Stimulated activated CD4-positive, alpha-beta T cell treated with anti-CD3 and anti-CD28 coated beads, Interleukin-2, amount 100 ng/mL, for 48 hours (primary cell): ENCODE measurements around the gene FAM216A.
"Not testable (repeated sequence)": the region's sequence is repeated elsewhere in the genome, so short reads cannot be mapped to it uniquely, and the experiment has no call there.

Experiments used
- DNase-seq, 2 donors: peaks; one replicate each; pipeline ENCODE4 v3.0.0-alpha.2; 2020

The FAM216A gene, protein sequence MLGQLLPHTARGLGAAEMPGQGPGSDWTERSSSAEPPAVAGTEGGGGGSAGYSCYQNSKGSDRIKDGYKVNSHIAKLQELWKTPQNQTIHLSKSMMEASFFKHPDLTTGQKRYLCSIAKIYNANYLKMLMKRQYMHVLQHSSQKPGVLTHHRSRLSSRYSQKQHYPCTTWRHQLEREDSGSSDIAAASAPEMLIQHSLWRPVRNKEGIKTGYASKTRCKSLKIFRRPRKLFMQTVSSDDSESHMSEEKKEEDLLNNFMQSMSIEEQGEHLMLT

DNA sequence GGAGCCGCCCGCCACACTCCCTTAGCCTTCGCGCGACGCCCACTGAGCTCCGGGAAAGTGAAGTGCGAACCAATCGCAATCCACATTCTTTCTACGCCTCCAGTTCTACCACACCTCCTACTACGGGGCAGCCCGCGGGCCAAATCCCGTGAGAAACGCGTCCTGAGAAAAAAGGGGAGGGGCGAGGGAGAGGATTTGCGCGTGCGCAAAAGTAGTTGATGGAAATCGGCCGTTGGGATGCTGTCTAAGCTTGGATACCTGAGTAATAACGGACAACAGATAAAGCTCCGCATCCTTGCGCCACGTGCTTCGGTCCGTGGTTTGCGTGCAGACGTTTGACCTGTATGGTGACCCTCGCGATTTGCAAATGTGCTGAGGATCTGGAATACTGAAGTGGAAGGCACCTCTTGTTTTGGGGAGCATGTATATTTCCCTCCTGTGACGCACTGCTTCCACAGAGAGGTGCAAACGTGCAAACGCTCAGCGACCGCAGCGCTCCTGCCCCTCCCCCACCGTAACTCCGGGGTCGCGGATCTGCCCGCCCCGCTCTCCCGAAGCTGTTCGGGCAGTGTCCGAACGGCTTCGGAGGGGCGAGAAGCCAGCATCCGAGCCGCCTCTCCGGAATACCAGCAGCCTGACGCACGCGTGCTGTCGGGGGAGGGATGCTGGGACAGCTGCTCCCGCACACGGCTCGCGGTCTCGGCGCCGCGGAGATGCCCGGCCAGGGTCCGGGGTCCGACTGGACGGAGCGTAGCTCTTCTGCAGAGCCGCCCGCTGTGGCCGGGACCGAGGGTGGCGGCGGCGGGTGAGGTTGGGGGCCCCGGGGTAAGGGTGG lies at the start of gene FAM216A, which contains the start of gene GPN3:
FAM216A (plus strand) TSS at position 632 of the 835 bp plus-strand sequence; CDS start at position 663, 31 bp downstream.
GPN3 (minus strand) TSS at position 44 of the 835 bp plus-strand sequence. CDS start 54 bp downstream, outside the sequence.
- DNase-seq, result peak; percentile 92 to 94

DNA sequence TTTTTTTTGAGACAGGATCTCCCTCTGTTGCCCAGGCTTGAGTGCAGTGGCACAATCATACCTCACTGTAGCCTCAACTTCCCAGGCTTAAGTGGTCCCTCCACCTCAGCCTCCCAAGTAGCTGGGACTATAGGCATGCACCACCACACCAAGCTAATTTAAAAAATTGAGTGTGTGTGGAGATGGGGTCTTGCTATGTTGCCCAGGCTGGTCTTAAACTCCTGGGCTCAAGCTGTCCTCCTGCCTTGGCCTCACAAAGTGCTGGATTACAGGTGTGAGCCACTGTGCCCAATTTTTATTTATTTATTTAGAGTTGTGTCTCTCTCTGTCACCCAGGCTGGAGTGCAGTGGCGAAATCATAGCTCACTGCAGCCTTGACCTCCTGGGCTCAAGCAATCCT lies 48.0 kb upstream of the FAM216A start:
- not testable (repeated sequence) for DNase-seq

DNA sequence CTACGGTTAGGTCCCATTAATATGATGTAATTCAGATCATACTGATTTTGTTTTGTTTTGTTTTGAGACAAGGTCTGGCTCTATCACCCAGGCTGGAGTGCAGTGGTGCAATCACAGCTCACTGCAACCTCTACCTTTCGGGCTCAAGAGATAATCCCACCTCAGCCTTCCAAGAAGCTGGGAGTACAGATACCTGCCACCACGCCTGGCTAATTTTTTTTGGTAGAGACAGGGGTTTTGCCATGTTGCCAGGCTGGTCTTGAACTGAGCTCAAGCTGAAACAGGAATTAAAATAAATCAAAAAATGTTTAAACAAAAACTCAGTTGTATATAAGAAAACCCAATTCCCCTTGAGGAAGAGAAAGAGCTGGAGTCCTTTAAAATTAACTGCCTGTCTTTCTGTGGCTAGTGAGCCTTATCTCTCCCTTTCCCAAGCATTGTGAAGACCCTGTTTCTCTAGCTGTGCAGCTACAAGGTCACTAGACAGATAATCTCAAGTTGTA lies 47.4 kb upstream of the FAM216A start:
- DNase-seq, result no peak

DNA sequence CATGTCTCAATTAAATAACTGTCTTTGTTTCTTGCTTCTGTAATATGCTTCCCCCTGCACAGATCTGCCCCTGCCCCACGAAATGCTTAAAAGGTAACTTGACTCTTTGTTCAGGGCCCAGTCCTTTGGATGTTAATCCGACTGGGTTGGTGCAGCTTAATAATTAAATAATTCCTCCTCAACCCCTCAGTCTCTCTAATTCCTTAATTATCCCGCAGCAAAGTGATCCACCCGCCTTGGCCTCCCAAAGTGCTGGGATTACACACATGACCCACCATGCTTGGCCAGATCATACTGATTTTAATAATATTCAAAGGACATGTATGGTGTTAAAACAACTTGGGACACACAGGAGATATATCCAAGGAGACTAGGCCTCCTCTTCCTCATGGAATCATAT lies 46.9 kb upstream of the FAM216A start:
- no peak for DNase-seq

DNA sequence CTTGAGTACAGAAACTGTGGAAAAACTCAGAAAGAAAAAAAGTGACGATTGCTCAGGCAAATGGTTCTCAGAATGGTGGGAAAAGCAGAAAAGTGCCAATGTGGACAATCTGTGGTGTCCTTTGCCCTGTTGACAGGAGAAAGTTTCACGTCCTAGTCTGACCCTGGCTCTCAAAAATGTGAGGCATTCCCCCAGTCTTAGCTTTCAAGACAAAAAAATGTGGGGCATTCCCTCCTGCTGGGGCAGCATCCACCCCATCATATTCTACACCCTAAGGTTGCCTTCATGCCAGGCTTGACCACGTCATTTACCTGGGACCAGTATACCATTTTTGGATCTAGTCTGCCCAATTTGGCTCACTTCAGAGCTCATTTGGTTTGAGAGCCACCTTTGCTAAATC lies 44.4 kb upstream of the FAM216A start:
- no peak for DNase-seq

DNA sequence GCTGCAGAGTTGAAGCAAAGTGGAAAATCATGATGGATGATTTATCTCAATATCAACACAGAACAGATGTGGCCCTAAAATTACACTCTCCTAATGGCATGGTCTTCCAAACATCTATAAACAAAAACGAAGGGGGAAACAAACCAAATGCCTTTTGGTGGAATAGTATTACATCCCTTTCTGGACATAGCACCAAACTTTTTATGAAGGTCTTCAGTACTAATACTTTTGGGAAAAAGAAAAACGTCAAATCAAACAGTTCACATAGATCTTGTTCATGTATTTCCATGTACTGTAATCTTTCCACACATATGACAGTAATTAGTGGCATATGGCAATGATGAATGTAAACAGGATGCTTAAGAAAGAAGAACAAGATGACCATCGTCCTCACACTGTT lies 42.2 kb upstream of the FAM216A start:
- DNase-seq, result no peak

DNA sequence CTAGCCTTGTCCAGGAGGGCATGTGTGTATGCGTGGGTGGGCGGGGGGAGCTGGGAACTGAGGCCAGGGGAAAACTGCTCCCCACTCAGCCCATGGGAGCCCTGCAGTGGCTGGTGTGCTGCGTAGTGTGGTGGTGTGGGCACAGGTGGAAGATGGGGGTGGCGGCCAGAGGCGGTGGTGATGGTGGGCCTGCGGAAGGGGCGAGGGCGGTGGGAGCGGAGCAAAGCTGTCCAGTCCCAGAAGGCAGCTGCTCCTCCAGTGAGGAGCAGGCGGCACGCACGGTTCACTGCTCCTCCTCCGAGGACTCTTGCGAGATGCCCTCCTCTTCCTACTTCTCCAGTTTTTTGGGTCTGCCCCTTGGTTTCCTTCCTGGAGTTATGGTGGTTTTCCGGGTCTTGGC lies 39.0 kb upstream of the FAM216A start:
- DNase-seq, result not testable (repeated sequence)

DNA sequence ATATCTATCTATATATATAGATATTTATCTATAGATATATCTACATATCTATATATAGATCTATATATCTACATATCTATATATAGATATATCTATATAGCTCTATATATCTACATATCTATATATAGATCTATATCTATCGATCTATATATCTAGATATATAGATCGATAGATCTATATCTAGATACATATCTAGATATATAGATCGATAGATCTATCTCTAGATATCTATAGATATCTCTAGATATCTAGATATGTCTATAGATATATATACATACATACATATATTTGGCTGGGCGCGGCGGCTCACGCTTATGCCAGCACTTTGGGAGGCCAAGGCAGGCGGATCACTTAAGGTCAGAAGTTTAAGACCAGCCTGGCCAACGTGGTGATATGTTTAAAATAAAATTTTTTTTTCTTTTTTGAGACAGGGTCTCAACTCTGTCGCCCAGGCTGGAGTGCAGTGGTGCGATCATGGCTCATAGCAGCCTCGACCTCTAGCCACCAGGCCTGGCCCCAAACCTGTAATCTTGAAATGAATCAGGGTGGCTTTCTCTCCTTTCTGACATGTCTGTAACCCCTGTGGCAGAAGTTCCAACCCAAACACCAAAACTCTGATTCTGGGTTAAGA lies 36.6 kb upstream of the FAM216A start:
- DNase-seq, result no peak

DNA sequence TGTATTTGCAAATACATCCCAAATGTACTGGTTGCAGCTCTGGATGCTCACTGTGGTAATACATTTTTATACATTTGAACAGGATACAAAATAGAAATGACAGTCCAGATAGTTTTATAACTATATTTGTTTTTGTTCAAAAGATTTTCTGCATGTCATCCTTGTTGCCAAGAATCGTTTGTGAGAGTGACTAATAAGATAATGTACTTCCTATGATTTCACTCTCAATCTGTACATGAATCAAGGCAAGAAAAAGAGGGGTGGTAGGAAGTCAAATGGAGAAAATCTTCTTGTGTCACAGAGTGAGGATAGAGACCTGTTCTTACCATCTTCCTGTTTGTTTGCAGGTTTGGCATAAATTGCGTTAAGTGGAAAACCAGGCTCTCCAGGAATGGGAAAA lies 32.4 kb upstream of the FAM216A start:
- DNase-seq, result no peak

DNA sequence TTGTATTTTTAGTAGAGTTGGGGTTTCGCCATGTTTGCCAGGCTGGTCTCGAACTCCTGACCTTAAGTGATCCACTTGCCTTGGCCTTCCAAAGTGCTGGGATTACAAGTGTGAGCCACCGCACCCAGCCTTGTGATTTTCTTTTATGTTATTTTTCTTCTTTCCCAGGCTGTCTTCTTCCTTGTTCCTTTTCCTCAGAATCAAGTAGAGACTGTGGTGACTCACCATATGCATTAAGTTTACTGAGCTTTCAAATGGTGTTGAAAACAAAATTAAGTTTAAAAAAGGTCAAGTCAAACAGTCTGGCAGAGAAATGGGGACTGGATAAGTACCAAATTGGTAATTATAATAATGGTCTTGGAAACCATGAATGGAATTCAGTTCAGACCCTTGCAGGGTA lies 24.2 kb upstream of the FAM216A start:
- no peak for DNase-seq

DNA sequence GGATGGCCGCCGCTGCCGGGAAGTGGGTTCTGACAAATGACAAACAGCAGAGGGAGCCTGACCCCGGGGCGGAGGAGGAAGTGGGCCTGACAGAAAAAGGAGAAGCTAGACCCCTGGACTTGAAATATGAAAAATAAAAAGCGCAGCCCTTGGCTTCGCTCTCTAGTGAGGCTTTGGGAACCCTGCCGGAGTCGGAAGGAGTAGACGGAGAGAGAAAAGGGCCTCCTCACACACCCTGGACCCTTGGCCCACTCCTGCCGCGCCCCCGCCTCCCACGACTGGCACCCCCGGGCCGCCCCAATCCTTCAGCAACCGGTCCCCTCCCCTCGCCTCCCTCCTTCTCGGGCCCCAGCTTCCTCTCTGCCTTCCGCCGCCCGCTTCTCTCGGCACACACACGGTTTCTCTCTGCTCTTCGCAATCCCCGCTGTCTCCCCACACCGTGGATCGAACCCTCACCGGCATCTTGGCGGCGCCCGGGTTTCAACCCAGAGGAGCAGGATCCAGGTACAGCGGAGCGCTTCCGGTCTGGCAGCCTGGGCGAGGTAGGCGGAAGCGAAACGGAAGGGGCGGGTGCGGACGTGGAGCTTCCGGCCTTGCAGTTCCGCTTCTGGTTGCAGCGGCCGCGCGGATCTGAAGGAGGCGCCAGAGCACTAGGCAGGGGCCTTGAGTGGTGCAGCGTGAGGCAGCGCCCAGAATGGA lies 18.7 kb upstream of the FAM216A start, which contains the start of gene ARPC3:
ARPC3 (minus strand) TSS at position 539 of the 699 bp plus-strand sequence; CDS start at position 462, 77 bp downstream.
- DNase-seq, result peak; percentile 92 to 93

DNA sequence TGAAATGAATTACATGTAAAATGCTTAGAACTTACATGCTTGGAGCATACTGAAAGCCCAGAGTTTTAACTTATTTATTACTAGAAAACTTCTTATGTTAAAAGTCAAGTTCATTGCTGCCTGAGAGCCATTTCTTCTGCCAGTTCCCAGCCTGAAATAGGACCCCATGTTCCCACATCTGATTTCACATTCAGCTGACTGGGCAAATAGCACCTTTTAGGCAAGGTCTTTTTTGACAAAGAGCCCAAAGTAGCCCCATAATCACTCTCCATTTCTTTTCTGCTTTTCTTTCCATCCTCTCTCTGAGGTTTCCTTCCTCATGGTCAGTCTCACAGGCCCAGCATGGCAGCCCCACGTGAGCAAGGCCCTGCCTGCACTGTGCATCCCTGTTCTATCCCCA lies 17.4 kb upstream of the FAM216A start:
- no peak for DNase-seq

DNA sequence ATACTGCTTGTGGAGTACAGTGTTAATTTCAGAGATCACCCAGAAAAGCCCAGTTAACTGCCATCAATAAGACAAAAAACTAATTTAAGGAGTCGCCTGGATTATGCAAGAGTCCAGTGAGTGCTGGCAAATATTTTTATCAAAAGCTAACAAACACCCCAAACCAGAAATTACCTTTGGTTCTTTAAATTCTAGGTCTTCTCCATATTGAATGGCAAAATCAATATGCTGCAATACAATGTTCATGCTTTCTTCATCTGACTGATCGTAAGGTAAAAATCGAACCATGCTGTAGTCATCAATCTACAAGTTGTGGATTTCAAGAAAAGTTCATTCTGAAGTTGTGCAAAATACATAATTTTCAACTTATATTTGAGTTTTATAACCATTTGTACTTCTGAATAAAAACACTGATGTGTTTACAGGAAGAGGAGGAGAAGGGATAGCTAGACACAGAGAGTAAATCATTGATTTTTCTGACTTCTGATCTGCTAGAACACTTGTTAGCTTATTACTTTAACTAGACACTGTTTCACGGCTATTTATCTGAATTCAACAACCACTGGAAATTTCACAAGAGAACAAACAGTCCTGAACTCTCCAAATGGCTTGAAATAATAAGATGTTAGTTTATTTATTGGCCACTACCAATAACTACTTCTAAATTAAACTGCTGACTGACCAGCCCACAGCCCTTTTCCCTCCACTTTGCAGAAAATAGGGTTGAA lies 14.9 kb upstream of the FAM216A start:
- DNase-seq, result no peak

DNA sequence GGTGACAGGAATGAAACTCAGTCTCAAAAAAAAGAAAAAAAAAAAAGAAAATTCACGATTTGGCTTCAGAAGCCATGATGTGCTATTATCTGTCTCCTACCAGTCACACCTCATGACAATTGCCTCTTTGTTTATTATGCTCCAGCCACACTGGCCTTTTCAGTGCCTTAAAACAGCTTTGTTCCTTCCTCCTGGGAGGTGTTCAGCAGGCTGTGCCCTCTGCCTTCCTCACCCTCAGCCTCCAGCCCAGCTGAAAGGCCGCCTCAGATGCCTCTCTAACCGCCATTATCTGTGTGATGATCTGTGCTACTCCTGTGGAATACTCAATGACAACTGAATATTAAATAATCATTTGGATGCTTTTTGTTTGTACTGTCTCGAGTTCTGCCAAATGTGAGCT lies 9.9 kb upstream of the FAM216A start:
- no peak for DNase-seq

DNA sequence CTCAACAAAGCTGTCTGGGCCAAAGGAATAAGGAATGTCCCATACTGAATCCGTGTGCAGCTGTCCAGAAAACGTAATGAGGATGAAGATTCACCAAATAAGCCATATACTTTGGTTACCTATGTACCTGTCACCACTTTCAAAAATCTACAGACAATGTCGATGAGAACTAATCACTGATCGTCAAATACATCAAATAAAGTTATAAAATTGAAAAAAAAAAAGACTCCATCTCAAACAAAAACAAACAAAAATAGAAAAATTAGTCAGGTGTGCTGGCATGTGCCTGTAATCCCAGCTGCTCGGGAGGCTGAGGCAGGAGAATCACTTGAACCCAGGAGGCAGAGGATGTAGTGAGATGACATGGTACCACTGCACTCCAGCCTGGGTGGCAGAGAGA lies 7.5 kb upstream of the FAM216A start:
- not testable (repeated sequence) for DNase-seq

DNA sequence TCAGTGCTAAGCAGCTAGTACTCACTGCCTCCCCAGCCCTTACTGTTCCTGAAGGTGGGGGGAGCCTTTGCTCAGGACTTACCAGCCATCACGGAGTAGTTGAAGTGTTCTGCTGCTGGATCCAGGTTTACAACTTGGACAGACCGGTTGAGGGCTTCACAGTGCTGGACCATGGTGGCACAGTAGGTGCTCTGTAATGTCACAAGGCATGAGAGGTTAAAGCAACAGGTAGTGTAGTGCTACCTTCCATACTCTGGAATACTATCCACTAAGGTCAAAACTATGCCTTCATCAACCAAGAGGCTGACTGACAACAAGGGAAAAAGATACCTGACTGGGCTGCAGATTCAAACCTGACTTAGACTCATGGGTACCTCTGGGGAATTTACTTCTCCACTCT lies 3.6 kb upstream of the FAM216A start:
- no peak for DNase-seq

DNA sequence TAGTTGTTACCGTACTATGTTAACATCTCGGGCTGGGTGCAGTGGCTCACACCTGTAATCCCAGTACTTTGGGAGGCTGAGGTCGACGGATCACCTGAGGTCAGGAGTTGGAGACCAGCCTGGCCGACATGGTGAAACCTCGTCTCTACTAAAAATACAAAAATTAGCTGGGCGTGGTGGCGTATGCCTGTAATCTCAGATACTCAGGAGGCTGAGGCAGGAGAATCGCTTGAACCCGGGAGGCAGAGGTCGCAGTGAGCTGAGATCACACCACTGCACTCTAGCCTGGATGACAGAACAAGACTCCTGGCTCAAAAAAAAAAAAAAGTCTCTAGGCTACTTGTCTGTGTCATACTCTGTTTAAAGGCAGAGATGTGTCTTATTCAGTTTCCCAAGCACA lies 2.9 kb upstream of the FAM216A start:
- DNase-seq, result not testable (repeated sequence)

DNA sequence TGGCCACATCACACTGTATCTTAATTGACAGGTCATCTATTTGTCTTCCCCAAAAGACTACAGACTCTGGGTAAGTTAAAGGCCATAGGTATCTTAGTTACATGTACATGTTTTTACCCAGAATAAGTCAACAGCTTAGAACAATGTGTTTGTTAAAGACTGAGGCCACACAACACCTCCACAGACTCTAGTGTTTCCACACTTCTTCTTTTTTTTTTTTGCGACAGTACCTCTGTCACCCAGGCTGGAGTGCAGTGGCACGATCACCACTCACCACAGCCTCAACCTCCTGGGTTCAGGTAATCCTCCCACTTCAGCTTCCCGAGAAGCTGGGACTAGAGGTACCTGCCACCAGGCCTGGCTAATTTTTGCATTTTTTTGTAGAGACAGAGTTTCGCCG lies 1.9 kb upstream of the FAM216A start:
- DNase-seq, result no peak

DNA sequence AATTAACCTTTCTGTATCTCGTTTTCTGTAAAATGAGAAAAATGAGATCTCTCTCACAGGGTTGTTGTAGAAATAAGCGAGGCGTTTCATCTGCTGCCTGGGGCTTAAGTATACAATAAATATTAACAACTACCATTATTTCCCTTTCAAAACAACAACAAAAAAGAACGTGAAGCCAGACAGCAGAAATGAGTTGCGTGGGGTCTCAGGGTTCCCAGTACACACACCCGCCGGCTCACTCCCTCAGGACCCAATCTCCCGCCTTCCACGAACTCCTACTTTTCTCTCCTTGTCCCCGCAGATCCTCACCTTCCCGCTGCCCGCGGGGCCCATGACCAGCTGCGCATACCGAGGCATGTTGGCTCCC lies 815 bp upstream of the FAM216A start:
- DNase-seq, result no peak

DNA sequence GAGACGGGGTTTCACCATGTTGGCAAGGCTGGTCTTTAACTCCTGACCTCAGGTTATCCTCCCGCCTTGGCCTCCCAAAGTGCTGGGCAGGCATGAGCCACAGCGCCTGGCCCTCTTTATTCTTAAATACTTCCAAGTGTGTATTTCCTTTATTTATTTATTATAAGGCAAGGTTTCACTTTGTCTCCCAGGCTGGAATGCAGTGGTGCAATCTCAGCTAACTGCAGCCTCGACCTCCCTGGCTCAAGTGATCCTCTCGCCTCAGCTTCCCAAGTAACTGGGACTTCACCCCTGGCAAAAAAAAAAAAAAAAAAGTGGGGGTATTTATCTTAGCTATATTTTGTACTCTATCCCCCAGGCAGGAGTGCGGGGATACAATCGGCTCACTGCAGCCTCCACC lies 6.8 kb downstream of the FAM216A start:
- DNase-seq, result no peak

DNA sequence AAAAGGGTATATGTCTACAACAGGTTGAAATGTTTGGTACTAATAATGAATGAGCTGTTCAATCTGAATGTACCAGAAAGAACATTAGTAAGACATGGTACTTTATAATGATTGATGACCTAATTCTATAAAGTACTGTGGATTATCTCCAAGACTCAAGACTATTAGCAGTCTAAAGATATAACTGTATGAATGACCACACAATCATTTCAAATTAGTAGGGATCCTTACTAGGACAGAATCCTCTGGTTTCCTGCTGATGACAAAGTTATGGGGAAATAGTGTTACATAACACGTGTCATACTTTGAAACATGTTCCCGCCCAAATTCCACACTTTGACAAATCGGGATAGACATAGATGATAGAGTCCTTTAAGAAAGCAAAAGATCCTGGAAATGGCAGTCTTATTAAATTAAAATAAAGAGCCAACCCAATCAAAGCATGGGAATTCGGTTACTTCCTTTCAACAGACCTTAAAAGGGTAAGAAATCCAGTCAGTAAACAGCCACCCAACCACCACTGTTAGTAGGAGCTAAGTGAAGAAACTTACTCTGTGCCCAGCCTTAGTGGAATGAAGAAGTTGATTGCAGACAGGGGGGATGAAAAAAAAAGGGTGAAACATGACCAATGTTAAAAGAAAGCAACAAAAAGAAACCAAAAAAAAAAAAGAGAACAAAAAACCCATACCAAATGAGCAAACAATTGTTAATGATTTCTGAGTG lies 30.5 kb downstream of the FAM216A start:
- DNase-seq, result no peak

DNA sequence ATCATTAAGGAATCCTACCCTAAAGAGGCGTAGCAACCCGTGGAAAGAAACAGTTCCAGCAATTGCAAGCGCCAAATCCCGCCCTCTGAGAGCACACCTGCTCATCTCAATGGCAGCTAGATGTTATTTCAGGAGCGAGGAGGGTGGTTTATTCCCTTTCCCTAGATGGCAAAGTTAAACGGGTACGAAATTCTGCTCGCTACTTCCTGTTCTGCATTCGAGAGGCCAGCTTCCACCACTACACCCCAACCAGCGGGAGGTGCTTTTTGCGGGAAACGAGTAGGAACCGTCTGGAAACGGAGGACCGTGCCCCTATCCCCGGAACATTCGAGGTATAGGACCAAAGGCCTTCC lies 32.7 kb downstream of the FAM216A start:
- peak in 1 of 2 donors; percentile 15 for DNase-seq
